Naive thymus-derived CD4-positive, alpha-beta T cell (primary cell): ENCODE measurements around the gene PEX26. TPM values are rescaled to one million over a fixed set of nuclear protein-coding genes. Genes with fewer than 3 reads are reported as not detected.

Experiments used
- ATAC-seq: fragments of 150-1000 bp; cut with Tn5 transposase; 2 replicates; pipeline ENCODE4 v1.10.0; 2021; ENCODE audit warnings: mild to moderate bottlenecking, moderate library complexity
- CTCF ChIA-PET: fragments of 350-600 bp; sonication (Branson Sonifier 250); formaldehyde crosslinking; loops from one replicate; lab custom pipeline; 2021; ENCODE audit warnings: antibody characterized with exemption; lab: Charles Lee
- POLR2A ChIA-PET: fragments of 350-600 bp; sonication (Branson Sonifier 250); formaldehyde crosslinking; loops from one replicate; lab custom pipeline; 2021; ENCODE audit warnings: antibody characterized with exemption, inconsistent platforms; lab: Charles Lee
- DNase-seq, 9 donors: peaks; one replicate each; pipeline versions ENCODE4 v3.0.0 to v3.0.0-alpha.2; 2020 to 2022; ENCODE audit warnings: mixed read lengths in 1 of 9
- H3K27ac ChIP-seq: one replicate; pipeline ENCODE4 v1.7.0; 2013; ENCODE audit warnings: mild to moderate bottlenecking, low read depth, low read length, moderate library complexity
- H3K27me3 ChIP-seq, 2 donors: one replicate each; pipeline ENCODE4 v1.7.0; 2013; ENCODE audit warnings: low read length in 2 of 2, mild to moderate bottlenecking in 2 of 2, moderate library complexity in 2 of 2; ENCODE audit not compliant: control insufficient read depth in 2 of 2, insufficient read depth in 2 of 2
- H3K36me3 ChIP-seq, 3 experiments: 1 replicate in 2 of 3; 2 replicates in 1 of 3; pipeline ENCODE4 v1.7.0; 2013; ENCODE audit warnings: low read length in 3 of 3, mild to moderate bottlenecking in 3 of 3, moderate library complexity in 1 of 3; ENCODE audit not compliant: insufficient read depth in 3 of 3, control insufficient read depth in 2 of 3
- H3K4me1 ChIP-seq, 2 donors: one replicate each; pipeline ENCODE4 v1.7.0; 2013; ENCODE audit warnings: low read length in 2 of 2, mild to moderate bottlenecking in 2 of 2, moderate library complexity in 1 of 2; ENCODE audit not compliant: control insufficient read depth in 2 of 2, insufficient read depth in 2 of 2
- H3K4me3 ChIP-seq: 2 replicates; pipeline ENCODE4 v1.7.0; 2013; ENCODE audit warnings: mild to moderate bottlenecking, low read length
- H3K9me3 ChIP-seq, 3 experiments: 1 replicate in 2 of 3; 2 replicates in 1 of 3; pipeline ENCODE4 v1.7.0; 2013; ENCODE audit warnings: low read length in 3 of 3; ENCODE audit not compliant: control insufficient read depth in 2 of 3
- H3K27ac Mint-ChIP-seq, 9 donors: one replicate each; pipeline ENCODE4 v1.8.0; 2020 to 2022; ENCODE audit warnings: mixed read lengths in 9 of 9, mild to moderate bottlenecking in 8 of 9, moderate library complexity in 5 of 9, inconsistent platforms in 2 of 9
- H3K27me3 Mint-ChIP-seq, 5 donors: one replicate each; pipeline ENCODE4 v1.8.0; 2021 to 2022; ENCODE audit warnings: mixed read lengths in 5 of 5, mild to moderate bottlenecking in 1 of 5
- H3K36me3 Mint-ChIP-seq, 5 donors: one replicate each; pipeline ENCODE4 v1.8.0; 2020 to 2022; ENCODE audit warnings: mixed read lengths in 5 of 5, mild to moderate bottlenecking in 3 of 5, inconsistent platforms in 1 of 5
- H3K4me1 Mint-ChIP-seq, 7 donors: one replicate each; pipeline ENCODE4 v1.8.0; 2020 to 2022; ENCODE audit warnings: mixed read lengths in 7 of 7, mild to moderate bottlenecking in 3 of 7, inconsistent platforms in 1 of 7
- H3K4me3 Mint-ChIP-seq, 10 donors: one replicate each; pipeline ENCODE4 v1.8.0; 2020 to 2022; ENCODE audit warnings: mild to moderate bottlenecking in 10 of 10, mixed read lengths in 10 of 10, moderate library complexity in 6 of 10, inconsistent platforms in 2 of 10
- H3K9me3 Mint-ChIP-seq, 11 donors: one replicate each; pipeline ENCODE4 v1.8.0; 2020 to 2022; ENCODE audit warnings: mixed read lengths in 11 of 11, mild to moderate bottlenecking in 4 of 11, inconsistent platforms in 1 of 11, moderate library complexity in 1 of 11
- intact Hi-C, 2 donors: fragments of 100-400 bp; cut with micrococcal nuclease; formaldehyde crosslinking; loops; one replicate each; pipeline ENCODE4 v1.15.1; 2023
- polyA plus RNA-seq, 2 donors: library from polyadenylated mRNA; unstranded; fragments of 300-500 nt; fragmentation: Illumina TruSeq; gene quantifications; one replicate each; pipeline ENCODE4 v1.2.3, GENCODE V29; 2021
- total RNA-seq, 6 experiments: library from RNA in 5 of 6; stranded (reverse) in 5 of 6; gene quantifications; 1 replicate in 5 of 6; 2 replicates in 1 of 6; pipeline ENCODE4 v1.2.3 and lab custom pipeline; 2021 to 2026

The PEX26 gene
- total and polyA plus RNA-seq, 7 experiments from 2014 or later: 3.8 to 42.8 (median 30.7) TPM

DNA sequence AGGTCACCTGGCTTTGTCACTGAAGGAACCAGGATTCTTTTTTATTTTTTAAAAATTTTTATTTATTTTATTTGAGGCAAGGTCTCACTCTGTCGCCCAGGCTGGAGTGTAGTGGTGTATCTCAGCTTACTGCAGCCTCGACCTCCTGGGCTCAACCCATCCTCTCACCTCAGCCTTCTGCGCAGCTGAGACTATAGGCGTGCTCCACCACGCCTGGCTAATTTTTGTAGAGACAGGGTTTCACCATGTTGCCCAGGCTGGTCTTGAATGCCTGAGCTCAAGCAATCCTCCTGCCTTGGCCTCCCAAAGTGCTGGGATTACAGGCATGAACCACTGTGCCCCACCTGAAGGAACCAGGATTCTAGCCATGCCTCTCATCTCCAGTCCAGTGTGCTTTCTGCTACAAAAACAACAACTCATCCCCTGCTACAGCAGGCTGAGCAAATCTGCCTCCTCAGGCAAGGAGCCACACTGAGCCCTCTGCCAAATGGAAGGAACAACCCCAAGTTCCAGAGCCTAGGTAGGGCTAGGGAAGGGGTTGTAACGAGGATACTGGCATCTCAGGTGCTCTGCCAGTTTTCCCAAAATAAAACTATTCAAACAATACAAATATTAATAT lies 2.6 kb upstream of the PEX26 start:
- peaks cover 17 to 42% (median 39%) of the 10 kb centered on the region in 7 donors for H3K4me1 Mint-ChIP-seq
- H3K36me3 Mint-ChIP-seq: peaks cover 0 to 9% (median 0%) of the 10 kb centered on the region in 5 donors
- no peak overlapping the region for H3K4me3 Mint-ChIP-seq
- peaks cover 0 to 3% (median 0%) of the 10 kb centered on the region in 5 donors for H3K27me3 Mint-ChIP-seq
- Histone ChIP-seq H3K27ac (no peak overlapping the region), H3K36me3 (peaks cover 0 to 13% (median 0%) of the 10 kb centered on the region in 3 experiments), H3K27me3 (no peaks in the 10 kb centered on the region), H3K4me3 (no peak overlapping the region), H3K4me1 (peaks cover 19 to 27% of the 10 kb centered on the region in 2 donors), H3K9me3 (no peaks in the 10 kb centered on the region)
- DNase-seq: no peak
- ChIA-PET POLR2A (interaction anchor here (1.2 kb wide), 1 partner anchor 95 kb away, joined by 3 read pairs; no protein-coding TSS in a partner anchor), CTCF (interaction anchor here (0.6 to 4.1 kb wide), 9 partner anchors 10 to 336 kb away, joined by 3 to 87 read pairs (median 4); no protein-coding TSS in a partner anchor)
- no peak for ATAC-seq
- intact Hi-C loops: loop anchor here (5.0 kb wide), 6 partner anchors 188 to 1642 kb away; partner anchors contain the start of genes ADA2 (in 1 of the 2), CDC45 (in 1 of the 2), CECR2 (in 1 of the 2) and UFD1 (in 1 of the 2)
- peak overlapping the region in 3 of 9 donors; percentile 7 to 31 (median 25) for H3K27ac Mint-ChIP-seq
- no peaks in the 10 kb centered on the region for H3K9me3 Mint-ChIP-seq

DNA sequence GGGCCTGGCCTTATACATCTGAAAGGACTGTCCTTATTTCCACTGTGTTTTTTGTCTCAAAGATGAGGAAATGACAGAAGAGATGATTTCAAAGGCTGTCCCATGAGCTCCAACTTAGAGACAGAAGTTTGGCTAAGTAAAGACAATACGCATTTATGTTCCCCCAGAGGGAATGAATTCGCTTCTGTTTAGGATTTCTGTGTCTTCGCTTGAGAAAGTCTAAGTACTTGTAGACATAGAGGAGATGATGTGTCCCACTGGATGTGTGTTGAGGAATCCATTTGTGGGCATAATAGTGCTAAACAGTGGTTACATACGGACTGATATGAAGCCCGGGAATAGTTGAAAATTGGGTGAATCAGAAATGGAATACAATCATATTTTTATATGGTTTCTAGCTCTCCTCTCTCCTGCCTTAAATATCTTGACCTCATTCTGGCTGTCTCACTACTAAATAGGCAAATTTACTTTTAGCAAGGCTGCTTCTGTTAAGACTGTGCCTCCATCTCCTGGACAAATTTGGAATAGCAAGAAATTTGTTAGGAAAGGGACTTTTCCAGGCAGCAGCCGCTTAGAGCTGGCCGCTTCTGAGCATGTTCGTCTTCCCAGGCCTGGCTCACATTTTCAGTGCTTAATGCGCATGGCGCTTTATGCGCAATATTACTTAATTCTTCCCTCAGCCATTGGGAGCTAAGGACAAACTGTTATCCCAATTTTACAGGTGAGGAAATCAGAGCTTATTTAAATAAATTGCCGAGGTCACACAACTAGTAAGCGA lies 1.9 kb upstream of the PEX26 start:
- Mint-ChIP-seq H3K4me3 (peak overlapping the region; percentile 40 to 100 (median 72)), H3K4me1 (peaks cover 17 to 47% (median 44%) of the 10 kb centered on the region in 7 donors), H3K9me3 (peaks cover 0 to 3% (median 0%) of the 10 kb centered on the region in 11 donors), H3K36me3 (peaks cover 4 to 15% (median 5%) of the 10 kb centered on the region in 5 donors), H3K27ac (peak overlapping the region in 8 of 9 donors; percentile 45 to 99 (median 80)), H3K27me3 (no peaks in the 10 kb centered on the region)
- CTCF ChIA-PET: interaction anchor here (0.6 to 4.1 kb wide), 16 partner anchors 11 to 339 kb away, joined by 3 to 87 read pairs (median 4); partner anchors contain the start of gene USP18
- POLR2A ChIA-PET: interaction anchor here (0.9 to 2.6 kb wide), 4 partner anchors 18 to 299 kb away, joined by 3 to 18 read pairs (median 4); no protein-coding TSS in a partner anchor
- ATAC-seq (peak; percentile 18), DNase-seq (peak in 7 of 9 donors; percentile 54 to 71 (median 67))
- Histone ChIP-seq H3K4me1 (peaks cover 19 to 27% of the 10 kb centered on the region in 2 donors), H3K9me3 (no peaks in the 10 kb centered on the region), H3K27me3 (no peaks in the 10 kb centered on the region), H3K27ac (peak overlapping the region; percentile 51), H3K36me3 (peaks cover 0 to 20% (median 3%) of the 10 kb centered on the region in 3 experiments), H3K4me3 (no peak overlapping the region)
- intact Hi-C loops: loop anchor here (1.0 to 5.0 kb wide), 14 partner anchors 51 to 1641 kb away; partner anchors contain the start of genes MICAL3 (in 2 of the 2), ADA2 (in 1 of the 2), BCL2L13 (in 1 of the 2) and CDC45 (in 1 of the 2)

DNA sequence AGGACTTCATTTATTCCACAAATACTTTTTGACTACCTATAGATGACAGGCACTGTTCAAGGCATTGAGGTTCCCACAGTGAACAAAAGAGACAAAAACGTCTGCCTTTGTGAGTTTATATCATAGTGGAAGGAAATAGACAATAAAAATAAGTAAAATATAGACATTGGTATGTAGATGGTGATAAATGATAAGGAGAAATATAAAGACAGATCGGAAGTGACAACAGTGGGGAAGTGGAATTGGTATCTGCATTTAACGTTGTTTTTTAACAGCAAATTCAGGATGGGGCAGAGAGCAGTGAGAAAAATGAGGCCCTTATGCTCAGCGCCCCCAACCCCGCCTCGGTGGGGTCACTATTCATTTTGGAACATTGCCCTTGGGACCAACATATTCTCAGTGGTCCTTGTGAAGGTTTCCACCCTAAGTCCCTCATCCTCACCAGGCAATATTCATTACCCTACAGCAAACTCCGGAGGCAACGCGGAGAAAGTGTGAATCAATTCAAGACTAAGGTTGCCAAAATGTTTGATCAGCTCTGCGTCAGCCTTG lies 627 bp upstream of the PEX26 start:
- peaks cover 5 to 26% (median 18%) of the 10 kb centered on the region in 5 donors for H3K36me3 Mint-ChIP-seq
- ATAC-seq (no peak), DNase-seq (peak in 1 of 9 donors; percentile 6)
- H3K36me3 ChIP-seq: peaks cover 0 to 29% (median 4%) of the 10 kb centered on the region in 3 experiments
- peak overlapping the region; percentile 96 for H3K4me3 ChIP-seq
- peaks cover 19 to 27% of the 10 kb centered on the region in 2 donors for H3K4me1 ChIP-seq
- CTCF ChIA-PET: interaction anchor here (0.7 to 4.1 kb wide), 6 partner anchors 78 to 340 kb away, joined by 3 to 87 read pairs (median 6); no protein-coding TSS in a partner anchor
- H3K27me3 ChIP-seq: no peaks in the 10 kb centered on the region
- H3K4me1 Mint-ChIP-seq: peaks cover 21 to 59% (median 55%) of the 10 kb centered on the region in 7 donors
- peak overlapping the region; percentile 94 to 100 (median 97) for H3K4me3 Mint-ChIP-seq
- H3K27ac Mint-ChIP-seq: peak overlapping the region; percentile 93 to 99 (median 98)
- intact Hi-C loops: loop anchor here (1.0 to 5.0 kb wide), 17 partner anchors 52 to 1640 kb away; partner anchors contain the start of genes ATP6V1E1 (in 2 of the 2), BCL2L13 (in 2 of the 2), MICAL3 (in 2 of the 2) and USP18 (in 2 of the 2)
- peaks cover 0 to 4% (median 0%) of the 10 kb centered on the region in 11 donors for H3K9me3 Mint-ChIP-seq
- peak overlapping the region; percentile 80 for H3K27ac ChIP-seq
- POLR2A ChIA-PET: interaction anchor here (0.7 to 2.6 kb wide), 10 partner anchors 8 to 1067 kb away, joined by 3 to 18 read pairs (median 4); partner anchors contain the start of genes ESS2 and USP18
- no peaks in the 10 kb centered on the region for H3K27me3 Mint-ChIP-seq
- no peaks in the 10 kb centered on the region for H3K9me3 ChIP-seq

DNA sequence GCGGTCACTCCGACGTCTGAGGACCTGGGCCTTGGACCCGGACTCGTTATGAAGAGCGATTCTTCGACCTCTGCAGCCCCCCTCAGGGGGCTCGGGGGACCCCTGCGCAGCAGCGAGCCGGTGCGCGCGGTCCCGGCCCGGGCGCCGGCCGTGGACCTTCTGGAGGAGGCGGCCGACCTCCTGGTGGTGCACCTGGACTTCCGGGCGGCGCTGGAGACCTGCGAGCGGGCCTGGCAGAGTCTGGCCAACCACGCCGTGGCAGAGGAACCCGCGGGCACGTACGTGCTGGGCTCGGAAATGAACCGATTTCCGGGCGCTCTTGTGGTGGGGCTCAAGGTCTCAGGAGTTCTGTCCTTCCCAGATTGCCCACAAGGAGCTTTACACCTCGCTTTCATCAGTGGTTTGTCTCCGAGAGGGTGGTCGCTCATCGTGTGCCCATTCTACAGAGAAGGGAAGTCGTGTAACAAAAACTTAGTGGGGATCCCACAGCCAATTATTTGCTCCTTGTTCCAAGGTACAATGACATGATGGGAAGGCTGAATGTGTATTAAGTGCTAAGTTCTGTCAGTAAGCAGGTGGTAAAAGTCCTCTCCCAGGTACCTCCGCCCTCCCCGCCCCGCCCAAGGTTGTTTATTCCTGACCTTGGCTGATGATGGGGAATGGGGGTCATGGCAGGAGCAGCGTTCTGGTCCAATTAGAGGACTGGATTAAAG lies 695 bp downstream of the PEX26 start:
- Mint-ChIP-seq H3K9me3 (peaks cover 0 to 4% (median 0%) of the 10 kb centered on the region in 11 donors), H3K27ac (peak overlapping the region; percentile 54 to 99 (median 98)), H3K4me1 (peaks cover 22 to 70% (median 66%) of the 10 kb centered on the region in 7 donors), H3K4me3 (peak overlapping the region; percentile 94 to 100 (median 97)), H3K36me3 (peaks cover 5 to 32% (median 29%) of the 10 kb centered on the region in 5 donors), H3K27me3 (no peaks in the 10 kb centered on the region)
- Histone ChIP-seq H3K27me3 (no peaks in the 10 kb centered on the region), H3K4me1 (peaks cover 19 to 27% of the 10 kb centered on the region in 2 donors), H3K27ac (peak overlapping the region; percentile 80), H3K9me3 (no peaks in the 10 kb centered on the region), H3K4me3 (peak overlapping the region; percentile 96), H3K36me3 (peaks cover 7 to 42% (median 8%) of the 10 kb centered on the region in 3 experiments)
- intact Hi-C loops: loop anchor here (5.0 kb wide), 6 partner anchors 191 to 1639 kb away; partner anchors contain the start of genes ADA2 (in 1 of the 2), CDC45 (in 1 of the 2), CECR2 (in 1 of the 2) and UFD1 (in 1 of the 2)
- ChIA-PET POLR2A (interaction anchor here (0.7 to 2.6 kb wide), 7 partner anchors 71 to 1066 kb away, joined by 3 to 18 read pairs (median 3); partner anchors contain the start of genes ESS2 and USP18), CTCF (interaction anchor here (0.9 to 4.1 kb wide), 3 partner anchors 79 to 337 kb away, joined by 5 to 87 read pairs (median 15); no protein-coding TSS in a partner anchor)
- DNase-seq (peak in 6 of 9 donors; percentile 4 to 58 (median 7)), ATAC-seq (no peak)

DNA sequence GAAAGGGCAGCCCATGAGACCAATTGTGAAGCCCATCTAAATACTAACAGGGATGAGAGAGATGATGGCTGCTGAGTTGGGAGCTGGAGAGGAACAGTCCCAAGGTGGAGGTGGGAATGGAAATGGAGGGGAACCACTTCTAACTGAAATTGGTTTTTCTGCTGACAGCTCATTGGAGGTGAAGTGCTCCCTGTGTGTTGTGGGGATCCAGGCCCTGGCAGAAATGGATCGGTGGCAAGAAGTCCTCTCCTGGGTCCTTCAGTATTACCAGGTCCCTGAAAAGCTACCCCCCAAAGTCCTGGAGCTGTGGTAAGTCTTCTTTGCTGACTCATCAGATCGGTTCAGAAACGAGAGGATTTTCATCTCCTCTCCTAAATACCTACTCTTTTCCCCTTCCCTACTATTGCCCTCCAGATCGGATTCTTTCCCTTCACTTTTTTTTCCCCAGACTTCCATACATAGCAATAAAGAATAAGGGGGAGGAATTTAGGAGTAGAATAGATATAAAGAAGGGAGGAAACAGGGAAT lies 2.0 kb downstream of the PEX26 start:
- Histone ChIP-seq H3K4me3 (no peak overlapping the region), H3K27me3 (no peaks in the 10 kb centered on the region), H3K9me3 (no peaks in the 10 kb centered on the region), H3K27ac (peak overlapping the region; percentile 9), H3K36me3 (peaks cover 7 to 53% (median 12%) of the 10 kb centered on the region in 3 experiments), H3K4me1 (peaks cover 19 to 27% of the 10 kb centered on the region in 2 donors)
- H3K27me3 Mint-ChIP-seq: no peaks in the 10 kb centered on the region
- CTCF ChIA-PET: no interaction called here
- peak overlapping the region; percentile 15 to 100 (median 88) for H3K4me3 Mint-ChIP-seq
- POLR2A ChIA-PET: interaction anchor here (0.6 to 1.3 kb wide), 3 partner anchors 13 to 305 kb away, joined by 3 read pairs; partner anchors contain the start of gene USP18
- intact Hi-C loops: loop anchor here (5.0 kb wide), 6 partner anchors 192 to 1638 kb away; partner anchors contain the start of genes ADA2 (in 1 of the 2), CDC45 (in 1 of the 2), CECR2 (in 1 of the 2) and UFD1 (in 1 of the 2)
- DNase-seq (no peak), ATAC-seq (no peak)
- H3K27ac Mint-ChIP-seq: peak overlapping the region in 5 of 9 donors; percentile 4 to 96 (median 51)
- H3K9me3 Mint-ChIP-seq: peaks cover 0 to 4% (median 0%) of the 10 kb centered on the region in 11 donors
- peaks cover 5 to 32% (median 29%) of the 10 kb centered on the region in 5 donors for H3K36me3 Mint-ChIP-seq
- H3K4me1 Mint-ChIP-seq: peaks cover 22 to 70% (median 66%) of the 10 kb centered on the region in 7 donors
